Calu3 (cell line): Measurements from ENCODE around the gene AGGF1. TPM values are rescaled to one million over a fixed set of nuclear protein-coding genes. Genes with fewer than 3 reads are reported as not detected.

Experiments used
- BruUV-seq: library from RNA; stranded (reverse); fragments of 400-500 nt; replicated peaks from 2 replicates; lab custom pipeline; 2021; lab: Mats Ljungman, UMichigan
- CTCF ChIA-PET: fragments of 300-600 bp; sonication (Branson Sonifier 250); formaldehyde crosslinking; loops from one replicate; lab custom pipeline; 2022; ENCODE audit warnings: antibody characterized with exemption; lab: Charles Lee
- DNase-seq: peaks from one replicate; pipeline ENCODE4 v3.0.0; 2022
- H3K27ac Mint-ChIP-seq: one replicate; pipeline ENCODE4 v1.8.0; 2022; ENCODE audit warnings: mixed read lengths; ENCODE audit not compliant: unreplicated experiment
- H3K27me3 Mint-ChIP-seq: one replicate; pipeline ENCODE4 v1.8.0; 2022; ENCODE audit warnings: mixed read lengths; ENCODE audit not compliant: unreplicated experiment
- H3K36me3 Mint-ChIP-seq: one replicate; pipeline ENCODE4 v1.8.0; 2022; ENCODE audit warnings: mild to moderate bottlenecking, moderate library complexity, mixed read lengths; ENCODE audit not compliant: insufficient read depth, unreplicated experiment
- H3K4me1 Mint-ChIP-seq: one replicate; pipeline ENCODE4 v1.8.0; 2022; ENCODE audit warnings: mild to moderate bottlenecking, low read depth, mixed read lengths; ENCODE audit not compliant: unreplicated experiment
- H3K4me3 Mint-ChIP-seq: one replicate; pipeline ENCODE4 v1.8.0; 2022; ENCODE audit warnings: mild to moderate bottlenecking, low read depth, moderate library complexity, mixed read lengths; ENCODE audit not compliant: unreplicated experiment
- H3K9me3 Mint-ChIP-seq: one replicate; pipeline ENCODE4 v1.8.0; 2022; ENCODE audit warnings: low read depth, mixed read lengths; ENCODE audit not compliant: unreplicated experiment
- CTCF ChIP-seq: fragments of 200-600 bp; IDR thresholded peaks from one replicate; pipeline ENCODE4 v1.8.0; 2022; ENCODE audit warnings: antibody characterized with exemption; ENCODE audit not compliant: unreplicated experiment
- intact Hi-C: fragments of 100-400 bp; cut with micrococcal nuclease; formaldehyde crosslinking; loops from one replicate; pipeline ENCODE4 v1.10.0; 2022; ENCODE audit not compliant: unreplicated experiment
- total RNA-seq: library from RNA; stranded (reverse); gene quantifications from 2 replicates; pipeline ENCODE4 v1.2.3, GENCODE V29; 2022

AGGF1 gene
- total RNA-seq, 1 experiment from 2014 or later = 29.5 TPM

GRCh38 chr5:77087484-77088261 lies 57.5 kb downstream of the AGGF1 start:
- Mint-ChIP-seq H3K36me3 (peaks cover 30% of the 10 kb centered on the region), H3K27ac (peak overlapping the region; percentile 95), H3K4me1 (peaks cover 17% of the 10 kb centered on the region), H3K9me3 (peaks cover 7% of the 10 kb centered on the region), H3K4me3 (peak overlapping the region; percentile 90), H3K27me3 (no peaks in the 10 kb centered on the region)
- no peak for TF ChIP-seq CTCF
- peak; percentile 21 for DNase-seq
- CTCF ChIA-PET = interaction anchor here (0.9 kb wide), 1 partner anchor 13 kb away, joined by 5 read pairs; no protein-coding TSS in a partner anchor
- intact Hi-C loops = loop anchor here (10.0 kb wide), 1 partner anchor 1353 kb away; no protein-coding TSS in a partner anchor
- BruUV-seq = no TSS peak

GRCh38 chr5:77095189-77095588 lies 65.0 kb downstream of the AGGF1 start:
- no peak overlapping the region for H3K27ac Mint-ChIP-seq
- CTCF ChIA-PET = no interaction called here
- no TSS peak for BruUV-seq
- no peaks in the 10 kb centered on the region for H3K36me3 Mint-ChIP-seq
- H3K27me3 Mint-ChIP-seq = no peaks in the 10 kb centered on the region
- intact Hi-C loops = no loop called here
- no peak overlapping the region for H3K4me3 Mint-ChIP-seq
- H3K4me1 Mint-ChIP-seq = no peaks in the 10 kb centered on the region
- no peak for TF ChIP-seq CTCF
- no peak for DNase-seq
- H3K9me3 Mint-ChIP-seq = peaks cover 3% of the 10 kb centered on the region

GRCh38 chr5:77101298-77101697 lies 71.1 kb downstream of the AGGF1 start:
- no peak for DNase-seq
- H3K9me3 Mint-ChIP-seq = no peaks in the 10 kb centered on the region
- H3K27ac Mint-ChIP-seq = no peak overlapping the region
- H3K27me3 Mint-ChIP-seq = no peaks in the 10 kb centered on the region
- no TSS peak for BruUV-seq
- CTCF ChIA-PET = interaction anchor here (1.0 kb wide), 1 partner anchor 14 kb away, joined by 5 read pairs; the partner anchor contains the start of gene ZBED3
- H3K36me3 Mint-ChIP-seq = no peaks in the 10 kb centered on the region
- intact Hi-C loops = no loop called here
- no peaks in the 10 kb centered on the region for H3K4me1 Mint-ChIP-seq
- TF ChIP-seq CTCF = no peak
- H3K4me3 Mint-ChIP-seq = no peak overlapping the region

GRCh38 chr5:77102549-77102948 lies 72.3 kb downstream of the AGGF1 start:
- intact Hi-C loops = no loop called here
- CTCF ChIA-PET = no interaction called here

More at GRCh38 chr5:77102549-77102948, 72.3 kb downstream of the AGGF1 start:
- no peaks in the 10 kb centered on the region for H3K4me1 Mint-ChIP-seq
- BruUV-seq = no TSS peak
- H3K36me3 Mint-ChIP-seq = no peaks in the 10 kb centered on the region
- no peak overlapping the region for H3K27ac Mint-ChIP-seq
- no peak overlapping the region for H3K4me3 Mint-ChIP-seq
- H3K27me3 Mint-ChIP-seq = no peaks in the 10 kb centered on the region
- no peaks in the 10 kb centered on the region for H3K9me3 Mint-ChIP-seq
- no peak for TF ChIP-seq CTCF
- no peak for DNase-seq
